Chondrocyte (in vitro differentiated cells): ENCODE data around the gene PTPRN2. TPM values are rescaled to one million over a fixed set of nuclear protein-coding genes. Genes with fewer than 3 reads are reported as not detected.

Experiments used
- DNase-seq: peaks from one replicate; pipeline ENCODE4 v3.0.0; 2021; ENCODE audit warnings: mixed read lengths, low spot score
- H3K27ac Mint-ChIP-seq: one replicate; pipeline ENCODE4 v1.8.0; 2021; ENCODE audit warnings: mild to moderate bottlenecking, moderate library complexity, mixed read lengths; ENCODE audit not compliant: unreplicated experiment
- H3K27me3 Mint-ChIP-seq: 2 replicates; pipeline ENCODE4 v1.8.0; 2021; ENCODE audit warnings: low read depth, mixed read lengths
- H3K36me3 Mint-ChIP-seq: 2 replicates; pipeline ENCODE4 v1.8.0; 2021; ENCODE audit warnings: low read depth, mixed read lengths
- H3K4me1 Mint-ChIP-seq: 2 replicates; pipeline ENCODE4 v1.8.0; 2021; ENCODE audit warnings: low read depth, mild to moderate bottlenecking, mixed read lengths
- H3K4me3 Mint-ChIP-seq: one replicate; pipeline ENCODE4 v1.8.0; 2021; ENCODE audit warnings: mild to moderate bottlenecking, moderate library complexity, mixed read lengths; ENCODE audit not compliant: unreplicated experiment
- H3K9me3 Mint-ChIP-seq: 2 replicates; pipeline ENCODE4 v1.8.0; 2021; ENCODE audit warnings: low read depth, mixed read lengths
- CTCF ChIP-seq: fragments of 200-600 bp; sonication (generic); IDR thresholded peaks from 2 replicates; pipeline ENCODE4 v1.5.0; 2021; ENCODE audit warnings: antibody characterized with exemption, mild to moderate bottlenecking, moderate library complexity
- total RNA-seq: library from RNA; stranded (reverse); gene quantifications from 3 replicates; pipeline ENCODE4 v1.2.1, GENCODE V29; 2021

Gene PTPRN2
- total RNA-seq, 1 donor from 2014 or later: 0.30 TPM

- Mint-ChIP-seq H3K4me1 (no peaks in the 10 kb centered on the region), H3K4me3 (no peak overlapping the region), H3K9me3 (peaks cover 3% of the 10 kb centered on the region), H3K27me3 (peaks cover 10% of the 10 kb centered on the region), H3K36me3 (no peaks in the 10 kb centered on the region), H3K27ac (no peak overlapping the region)
- DNase-seq: peak; percentile 72
- TF ChIP-seq CTCF: no peak
These were observed 183.4 kb downstream of the PTPRN2 start for GRCh38 chr7:158404031-158404761.

GRCh38 chr7:158403013-158403821 is 184.4 kb downstream of the PTPRN2 start:
- Mint-ChIP-seq H3K9me3 (peaks cover 13% of the 10 kb centered on the region), H3K36me3 (no peaks in the 10 kb centered on the region), H3K27me3 (peaks cover 6% of the 10 kb centered on the region), H3K4me1 (no peaks in the 10 kb centered on the region), H3K27ac (no peak overlapping the region), H3K4me3 (no peak overlapping the region)
- no peak for TF ChIP-seq CTCF
- DNase-seq: peak; percentile 65

GRCh38 chr7:158402471-158402870 is 185.2 kb downstream of the PTPRN2 start:
- TF ChIP-seq CTCF: no peak
- Mint-ChIP-seq H3K4me1 (no peaks in the 10 kb centered on the region), H3K27me3 (peaks cover 6% of the 10 kb centered on the region), H3K4me3 (no peak overlapping the region), H3K27ac (no peak overlapping the region), H3K36me3 (no peaks in the 10 kb centered on the region), H3K9me3 (peaks cover 14% of the 10 kb centered on the region)
- DNase-seq: peak; percentile 72

GRCh38 chr7:158401826-158402225 is 185.8 kb downstream of the PTPRN2 start:
- Mint-ChIP-seq H3K27me3 (peaks cover 6% of the 10 kb centered on the region), H3K27ac (no peak overlapping the region), H3K4me3 (no peak overlapping the region), H3K9me3 (peaks cover 14% of the 10 kb centered on the region), H3K4me1 (no peaks in the 10 kb centered on the region), H3K36me3 (no peaks in the 10 kb centered on the region)
- TF ChIP-seq CTCF: no peak
- peak; percentile 67 for DNase-seq

GRCh38 chr7:158401295-158401694 is 186.3 kb downstream of the PTPRN2 start:
- H3K27ac Mint-ChIP-seq: no peak overlapping the region
- no peaks in the 10 kb centered on the region for H3K4me1 Mint-ChIP-seq
- no peaks in the 10 kb centered on the region for H3K36me3 Mint-ChIP-seq
- no peak overlapping the region for H3K4me3 Mint-ChIP-seq
- peaks cover 6% of the 10 kb centered on the region for H3K27me3 Mint-ChIP-seq
- DNase-seq: peak; percentile 87
- H3K9me3 Mint-ChIP-seq: peaks cover 14% of the 10 kb centered on the region
- TF ChIP-seq CTCF: no peak
